ENCODE measurements around the gene ABCC4.

DNA sequence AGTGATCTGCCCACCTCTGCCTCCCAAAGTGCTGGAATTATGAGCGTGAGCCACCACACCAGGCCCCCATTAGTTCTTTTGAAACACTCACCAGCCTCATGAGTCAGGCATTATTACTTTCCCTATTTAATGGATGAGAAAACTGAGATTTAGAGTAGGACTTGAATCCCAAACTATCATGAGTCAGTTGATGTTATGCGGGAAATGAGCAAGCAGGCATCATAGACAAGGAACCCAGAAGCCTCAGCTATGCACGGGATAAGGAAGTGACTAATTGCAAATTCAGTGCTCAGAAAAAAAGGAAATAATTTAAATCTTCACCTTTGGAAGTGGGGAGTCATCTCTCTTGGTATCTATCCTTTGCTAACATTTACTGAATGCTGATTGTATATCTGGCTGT, 217.5 kb downstream of the ABCC4 start:
- TF ChIP-seq CTCF (conservative IDR thresholded peaks at IDR 0.05 in 1 of 2, IDR thresholded peaks at IDR 0.05 in 1 of 2; ENCODE audit: low read depth in 1 of 2, low read length in 2 of 2): no peak
- no peak for TF ChIP-seq EZH2 (IDR thresholded peaks at IDR 0.05; ENCODE audit: low read length, missing control alignments)
